Measurements from ENCODE around the gene FTO. TPM values are rescaled to one million over a fixed set of nuclear protein-coding genes. Genes with fewer than 3 reads are reported as not detected.

The FTO gene
- polyA plus RNA-seq, 1 donor: 53.4 TPM

DNA sequence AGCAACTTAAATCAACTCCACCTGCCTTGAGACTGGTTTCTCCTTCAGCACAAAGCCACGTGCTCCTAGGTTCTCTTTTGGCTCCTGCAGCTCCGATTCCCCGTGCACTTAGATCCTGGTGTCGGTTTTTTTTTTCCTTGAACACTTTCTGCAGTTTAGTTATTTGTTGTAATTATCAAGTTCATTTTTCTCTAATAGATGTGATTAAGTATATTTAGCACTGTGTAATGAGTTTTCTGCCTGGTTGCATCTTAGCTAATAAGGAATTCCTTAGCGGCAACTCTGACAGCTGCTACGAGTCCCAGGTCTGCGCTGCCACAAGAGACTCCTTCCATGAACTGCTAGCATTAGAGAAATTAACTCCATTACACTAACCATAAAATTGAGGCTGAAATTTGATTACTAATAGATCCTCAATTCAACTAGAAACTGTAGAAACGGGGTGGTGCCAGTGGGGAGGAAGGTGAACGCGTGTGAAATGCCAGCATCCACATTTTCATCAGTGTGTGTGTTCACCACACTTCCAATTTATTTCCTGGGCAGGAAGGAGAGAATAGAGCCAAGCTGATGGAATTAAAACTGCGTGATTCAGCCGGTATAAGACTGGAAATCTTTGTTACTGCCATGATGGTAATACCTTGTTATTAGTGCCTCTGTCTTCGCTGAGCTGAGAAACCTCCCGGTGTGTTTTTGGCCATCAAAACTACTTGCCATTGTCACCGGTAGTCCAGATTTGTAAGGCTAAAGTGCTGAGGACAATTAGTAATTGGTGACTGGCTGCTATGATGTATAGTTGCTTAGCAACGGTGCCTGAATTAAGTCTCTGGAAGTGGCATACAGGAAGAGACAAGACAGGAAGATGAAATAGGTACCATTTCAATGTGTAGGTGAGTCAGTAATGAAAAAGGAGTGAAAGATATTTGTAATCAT, 350.2 kb downstream of the FTO start:
- DNase-seq (ENCODE audit: low read depth): no peak

GRCh38 chr16:54055191-54055590, 351.2 kb downstream of the FTO start:
- DNase-seq (ENCODE audit: low read depth): no peak

GRCh38 chr16:54055864-54056263, 351.9 kb downstream of the FTO start:
- no peak for DNase-seq (ENCODE audit: low read depth)

- no peak for DNase-seq (ENCODE audit: low read depth)
These were observed 353.0 kb downstream of the FTO start for GRCh38 chr16:54056921-54057320.

DNA sequence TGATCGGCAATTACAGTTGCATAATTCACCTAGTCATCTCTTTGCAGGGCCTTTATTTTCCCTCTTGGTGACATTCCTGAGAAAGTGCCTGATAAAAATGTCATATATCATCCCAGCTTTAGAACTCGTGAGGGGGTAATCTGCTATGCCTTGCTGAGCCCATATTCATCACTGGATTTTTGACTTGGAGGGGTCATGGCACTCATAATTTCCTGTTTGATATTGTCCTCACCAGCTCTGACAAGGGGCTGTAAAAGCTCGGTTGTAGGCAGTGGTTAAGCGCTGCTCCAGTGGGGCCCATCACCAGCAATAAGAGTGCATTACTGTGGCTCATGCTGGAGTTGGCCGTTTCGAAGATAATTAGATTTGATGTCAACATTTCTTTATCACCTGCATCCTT, 355.4 kb downstream of the FTO start:
- DNase-seq (ENCODE audit: low read depth): no peak

- peak; percentile 26 for DNase-seq (ENCODE audit: low read depth)
These were observed 356.9 kb downstream of the FTO start for GRCh38 chr16:54060599-54061421.

GRCh38 chr16:54061454-54061853, 357.5 kb downstream of the FTO start:
- no peak for DNase-seq (ENCODE audit: low read depth)

DNA sequence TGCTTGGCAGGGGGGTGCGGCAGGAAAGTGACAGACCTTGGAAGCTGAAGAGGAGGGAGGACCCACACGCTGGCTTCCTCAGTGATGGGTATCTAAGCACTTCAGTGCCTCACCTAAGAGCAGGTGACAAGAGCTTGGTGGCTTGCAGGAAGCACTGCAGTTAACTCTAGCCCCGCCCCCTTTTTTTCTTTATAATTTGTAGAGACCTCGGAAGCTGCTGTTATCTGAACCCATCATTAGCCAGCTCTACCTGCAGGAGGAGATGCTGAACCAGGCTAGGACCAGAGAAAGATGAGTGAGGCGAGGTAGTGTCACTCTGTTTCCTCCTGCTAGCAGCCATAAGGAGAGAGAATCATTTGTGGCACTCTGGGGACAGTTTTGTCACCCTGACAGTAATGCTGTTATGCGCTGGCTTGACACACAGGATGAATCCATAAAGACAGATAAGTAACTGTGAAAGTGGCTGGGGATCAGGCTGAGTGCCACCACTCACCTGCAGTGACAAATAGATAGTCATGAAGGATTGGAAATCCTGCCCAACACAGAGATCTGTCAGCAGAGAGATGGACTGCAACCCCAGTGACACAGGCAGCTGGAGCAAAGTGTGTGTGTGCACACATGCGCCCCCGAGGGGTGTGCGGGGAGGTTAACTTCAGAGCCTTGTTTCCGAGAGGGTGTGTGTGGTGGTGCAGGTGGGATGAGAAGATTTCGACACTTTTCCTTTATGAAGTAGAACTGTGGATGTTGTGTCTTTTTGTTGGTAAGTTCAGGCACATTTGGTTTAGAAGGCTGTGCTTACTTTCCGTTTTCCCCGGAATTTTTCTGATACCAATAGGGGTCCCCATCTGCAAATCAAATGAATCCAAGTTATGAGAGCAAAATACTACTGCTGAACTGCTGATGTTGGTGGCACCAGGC, 358.7 kb downstream of the FTO start:
- DNase-seq (ENCODE audit: low read depth): no peak

DNA sequence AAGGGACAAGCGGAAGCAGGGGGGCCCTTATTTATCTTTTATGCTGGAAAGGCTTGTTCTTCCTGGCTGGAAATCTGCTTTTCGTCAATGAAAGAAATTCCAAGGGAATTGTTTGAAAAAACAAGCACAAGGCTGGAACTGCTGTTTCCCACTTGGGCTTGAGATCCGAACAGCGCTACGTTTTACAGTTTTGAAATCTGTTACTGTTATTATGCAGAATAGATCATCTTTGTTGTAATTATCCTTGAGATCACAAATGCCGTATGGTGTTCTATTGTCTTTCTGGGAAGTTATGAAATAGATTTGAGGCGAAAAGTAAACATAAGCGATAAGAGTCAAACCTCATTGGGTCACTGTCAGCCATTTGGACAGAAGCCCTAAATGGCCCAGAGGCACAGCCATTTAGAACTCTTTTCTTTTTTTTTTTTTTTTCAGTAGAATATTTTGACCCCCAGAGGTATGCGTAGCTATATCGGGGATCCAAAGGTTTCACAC, 359.4 kb downstream of the FTO start:
- DNase-seq (ENCODE audit: low read depth): no peak

- DNase-seq (ENCODE audit: low read depth): no peak
These were observed 362.6 kb downstream of the FTO start for GRCh38 chr16:54066451-54067105.

DNA sequence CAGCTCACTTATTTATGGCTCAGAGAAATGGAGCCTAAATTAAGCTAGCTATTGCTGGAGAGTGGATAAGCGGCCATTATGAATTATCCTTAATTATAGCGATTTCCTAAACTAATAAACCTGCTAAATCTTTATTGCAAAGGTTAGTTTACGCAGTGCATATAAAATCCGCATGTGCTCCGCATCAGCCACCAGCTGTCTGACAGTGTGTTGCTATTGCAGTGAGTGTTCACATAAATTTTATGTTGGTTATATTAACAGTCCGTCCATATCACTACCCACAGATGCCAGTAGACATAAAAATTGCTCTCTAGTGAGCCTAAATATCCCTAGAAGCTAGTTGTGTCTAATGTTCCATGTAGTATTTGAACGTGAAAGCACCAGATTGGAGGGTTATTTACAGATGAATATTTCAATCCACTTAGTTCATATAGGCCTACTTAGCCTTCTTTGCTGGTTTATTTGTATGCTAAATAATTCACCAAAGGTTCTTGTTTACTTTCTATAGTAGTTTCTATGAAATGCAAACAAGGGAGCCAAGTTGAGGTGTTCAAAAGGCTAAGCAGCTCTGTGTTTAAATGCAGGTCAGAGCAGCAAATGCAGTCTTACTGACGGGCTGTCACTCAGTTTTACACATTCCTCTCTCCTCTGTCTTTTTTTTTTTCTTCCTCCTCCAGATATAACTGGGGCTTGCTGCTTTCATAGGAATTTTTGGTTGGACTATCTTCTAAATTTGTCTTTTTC, 363.5 kb downstream of the FTO start:
- DNase-seq (ENCODE audit: low read depth): no peak

DNA sequence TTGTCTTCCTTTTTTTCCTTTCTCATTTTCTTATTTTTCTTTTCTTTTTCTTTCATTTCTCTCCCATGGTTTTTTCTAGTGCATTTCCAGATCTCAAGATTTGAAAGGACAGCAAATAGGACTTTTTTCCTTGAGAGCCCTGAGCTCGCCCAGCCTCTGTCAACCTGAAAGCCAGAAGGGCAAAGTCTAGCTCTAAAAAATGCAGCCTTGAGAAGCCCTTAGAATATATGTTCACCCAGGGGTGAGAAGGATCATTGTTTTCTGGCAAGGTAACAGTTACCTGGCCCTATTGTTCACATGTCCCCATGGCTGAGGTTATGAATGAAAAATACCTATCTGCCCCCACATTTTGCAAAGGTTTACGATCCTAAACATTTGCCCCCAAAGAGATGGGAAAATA, 364.3 kb downstream of the FTO start:
- no peak for DNase-seq (ENCODE audit: low read depth)

DNA sequence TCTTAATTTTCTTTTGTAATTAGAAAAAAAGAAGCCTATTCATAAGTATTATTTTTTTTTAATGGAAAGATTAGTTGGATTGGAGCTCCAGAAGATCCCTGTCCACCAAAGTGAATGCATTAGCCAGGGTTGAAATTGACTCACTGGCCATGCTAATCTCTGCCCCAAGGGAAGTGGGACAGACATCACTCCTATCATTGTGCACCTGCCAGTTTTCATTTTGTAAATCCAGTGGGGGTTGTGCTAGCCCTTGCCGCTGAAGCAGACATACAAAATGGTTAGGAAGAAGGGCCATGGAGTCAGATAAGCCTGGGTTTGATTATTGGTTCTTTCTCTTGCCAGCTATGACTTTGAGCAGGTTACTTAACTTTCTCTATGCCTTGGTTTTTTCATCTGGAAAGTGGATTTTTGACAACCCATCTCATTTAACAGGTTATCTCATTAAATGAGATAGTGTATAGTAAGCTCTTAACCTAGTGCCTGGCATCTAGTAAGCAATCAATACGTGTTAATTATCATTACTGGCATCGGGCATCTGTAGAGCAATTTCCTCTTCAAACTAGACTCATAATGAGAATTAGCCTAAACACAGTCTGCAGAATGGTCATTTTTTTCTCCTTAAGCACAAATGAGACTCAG, 365.8 kb downstream of the FTO start:
- no peak for DNase-seq (ENCODE audit: low read depth)

- no peak for DNase-seq (ENCODE audit: low read depth)
These were observed 366.9 kb downstream of the FTO start for GRCh38 chr16:54070789-54071343.

DNA sequence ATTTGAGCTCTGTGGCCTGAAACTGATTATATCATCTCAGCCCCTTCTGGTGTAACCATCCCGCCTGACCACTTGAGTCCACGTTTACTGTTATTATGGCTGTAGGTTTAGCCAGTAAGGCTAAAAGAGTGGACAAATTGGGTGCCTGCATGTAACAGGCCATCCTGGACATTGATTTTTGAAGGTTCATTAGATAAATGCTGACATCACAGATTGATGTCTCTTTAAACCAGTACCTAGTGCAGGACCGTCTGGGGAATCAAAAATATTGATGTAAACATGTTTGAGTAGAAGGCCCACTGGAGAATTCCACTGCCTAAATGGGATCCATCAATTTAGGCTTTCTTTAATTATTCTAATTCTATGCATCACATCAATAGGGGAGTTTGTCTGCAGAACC, 367.6 kb downstream of the FTO start:
- no peak for DNase-seq (ENCODE audit: low read depth)

DNA sequence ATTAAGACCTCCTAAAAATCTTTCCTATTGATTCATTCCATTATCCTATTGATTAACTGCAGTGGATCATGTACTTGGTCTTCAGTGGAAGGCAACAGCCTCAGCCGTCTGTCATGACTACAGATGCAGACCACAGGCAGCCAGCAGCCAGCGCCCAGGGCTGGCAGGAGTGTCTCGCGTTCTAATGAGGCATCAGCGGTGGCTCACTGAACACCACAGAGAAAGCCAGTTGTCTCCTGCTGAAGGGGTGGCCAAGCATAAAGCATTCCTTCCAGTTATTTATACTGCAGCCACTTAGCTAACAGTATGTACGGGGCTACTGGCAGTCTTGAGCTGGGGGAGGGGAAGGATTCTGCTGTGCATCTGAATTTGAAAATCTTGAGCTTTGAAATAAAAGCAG, 368.3 kb downstream of the FTO start:
- DNase-seq (ENCODE audit: low read depth): no peak

DNA sequence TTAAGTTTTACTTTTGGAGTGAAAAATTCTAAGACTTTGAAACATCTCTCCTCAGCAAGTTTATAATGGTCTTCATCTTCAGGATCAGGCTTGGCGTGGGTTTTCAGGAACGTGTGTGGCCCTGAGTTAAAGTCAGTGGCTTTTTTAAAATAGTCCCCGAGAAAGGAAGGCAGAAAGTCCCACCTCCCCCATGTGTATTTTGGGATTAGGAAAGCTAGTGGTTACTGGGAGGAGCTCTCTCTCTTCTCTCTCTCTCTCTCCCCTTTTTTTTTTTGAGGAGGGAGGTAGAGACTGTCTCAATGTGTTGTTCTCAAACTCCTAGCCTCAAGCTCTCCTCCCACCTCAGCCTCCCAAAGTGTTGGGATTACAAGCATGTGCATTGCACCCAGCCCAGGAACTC, 369.4 kb downstream of the FTO start:
- no peak for DNase-seq (ENCODE audit: low read depth)

DNA sequence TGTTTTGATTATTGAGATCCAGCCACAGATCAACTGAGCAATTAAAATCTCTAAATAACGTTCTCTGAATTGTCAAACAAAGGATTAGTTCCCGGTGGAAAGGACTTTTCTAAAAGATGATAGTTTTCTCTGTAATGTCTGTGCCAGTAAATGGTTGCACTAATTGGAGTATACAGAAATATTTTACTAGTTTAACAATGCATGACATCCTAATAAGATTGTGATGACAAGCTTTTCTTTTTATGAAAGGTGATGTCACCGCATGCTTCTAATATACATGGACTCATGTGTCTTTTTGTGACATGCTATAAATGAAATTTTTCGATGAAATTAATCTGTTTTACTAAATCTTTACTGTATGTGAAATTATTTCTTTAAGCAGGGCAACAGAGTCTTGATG, 371.5 kb downstream of the FTO start:
- no peak for DNase-seq (ENCODE audit: low read depth)

- DNase-seq (ENCODE audit: low read depth): no peak
These were observed 372.1 kb downstream of the FTO start for GRCh38 chr16:54076006-54076504.
